Stimulated activated CD4-positive, alpha-beta T cell treated with anti-CD3 and anti-CD28 coated beads, TNF-alpha, amount 100 ng/mL, for 48 hours (primary cell): ENCODE results near the gene PDE4B.

ENCODE experiments used
- DNase-seq, 3 donors: peaks; one replicate each; pipeline ENCODE4 v3.0.0-alpha.2; 2020; ENCODE audit warnings: low read depth in 3 of 3

The PDE4B gene

DNA sequence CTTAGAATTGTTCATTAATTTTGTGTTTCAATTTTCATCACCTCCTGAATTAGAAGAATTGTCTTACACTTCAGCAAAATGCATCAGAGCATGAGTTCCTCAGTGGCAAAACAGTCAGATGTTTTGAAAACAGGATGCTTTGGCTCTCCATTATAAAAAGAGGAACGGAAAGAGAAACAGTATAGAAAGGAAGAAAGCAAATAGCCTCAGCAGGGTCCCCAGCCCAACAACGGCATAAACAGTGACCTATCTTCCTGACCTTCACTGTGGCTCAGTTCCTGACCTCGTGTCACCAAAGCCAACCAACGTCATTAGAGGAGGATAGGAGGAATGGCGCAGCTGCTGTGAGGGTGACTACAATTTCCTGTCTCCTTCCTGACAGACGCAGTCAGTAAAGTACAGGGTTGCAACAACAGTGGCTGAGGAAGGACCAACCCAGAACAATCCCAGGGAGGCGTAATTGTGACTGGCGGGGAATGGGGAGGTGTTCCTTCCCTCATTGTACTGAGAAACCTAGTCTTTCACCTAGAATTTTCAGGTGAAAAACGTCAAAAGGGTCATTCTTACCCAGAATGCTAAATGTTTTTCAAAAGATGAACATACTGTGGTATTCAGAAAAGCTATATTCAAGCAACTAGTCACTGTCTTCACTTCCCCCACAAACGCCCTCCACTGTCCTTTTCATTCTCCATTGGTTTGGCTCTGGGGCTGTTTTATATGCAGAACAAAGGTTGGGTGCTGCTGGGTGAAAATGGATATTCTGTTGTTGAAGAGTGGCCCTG is 543.4 kb downstream of the PDE4B start:
- peak; percentile 44 to 55 (median 52) for DNase-seq

GRCh38 chr1:66336641-66336990 is 543.9 kb downstream of the PDE4B start:
- no peak for DNase-seq

DNA sequence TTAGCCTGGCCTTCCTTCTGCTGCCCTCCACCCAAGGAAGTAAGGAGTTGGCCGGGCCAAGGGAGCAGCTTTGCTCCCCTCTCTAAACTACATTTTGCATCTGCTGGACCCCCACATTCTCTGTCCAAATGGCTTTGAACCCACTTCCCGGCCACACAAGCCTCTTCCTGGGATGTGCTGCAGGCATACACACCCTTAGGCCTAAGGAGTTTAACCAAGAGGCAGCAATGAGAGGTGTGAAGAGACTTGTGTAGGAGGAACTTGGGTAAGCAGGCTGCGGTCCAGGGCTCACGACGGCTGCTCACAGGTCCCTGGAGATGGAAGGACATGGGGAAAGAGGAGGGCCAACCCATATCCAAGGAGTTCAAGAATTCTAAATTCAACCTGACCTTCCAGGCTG is 544.6 kb downstream of the PDE4B start:
- no peak for DNase-seq

- no peak for DNase-seq
These were observed 547.2 kb downstream of the PDE4B start for GRCh38 chr1:66339944-66340343.

GRCh38 chr1:66341446-66342089 is 548.9 kb downstream of the PDE4B start:
- DNase-seq: no peak

GRCh38 chr1:66342707-66343106 is 550.0 kb downstream of the PDE4B start:
- no peak for DNase-seq

GRCh38 chr1:66343569-66344325 is 551.1 kb downstream of the PDE4B start:
- DNase-seq: no peak

- no peak for DNase-seq
These were observed 553.5 kb downstream of the PDE4B start for GRCh38 chr1:66346057-66346795.

GRCh38 chr1:66346873-66347272 is 554.2 kb downstream of the PDE4B start:
- no peak for DNase-seq

DNA sequence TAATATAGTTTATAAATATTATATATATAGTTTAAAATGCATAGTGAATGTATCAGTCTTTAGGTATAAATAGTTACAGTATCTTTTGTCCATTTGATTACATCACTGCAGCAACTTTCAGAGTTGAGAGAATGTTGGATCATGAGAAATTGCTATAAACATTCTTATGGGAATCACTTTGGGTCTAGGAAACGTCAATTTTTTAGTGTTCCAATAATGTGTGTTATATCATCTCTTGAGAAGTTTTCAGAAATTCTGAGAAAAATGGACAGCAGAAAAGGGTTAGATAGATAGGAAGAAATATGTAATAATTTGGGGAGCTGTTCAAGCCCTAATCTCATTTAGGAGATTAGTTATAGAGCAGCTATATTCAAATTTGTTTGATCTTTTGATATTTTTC is 556.1 kb downstream of the PDE4B start:
- DNase-seq: no peak

- no peak for DNase-seq
These were observed 556.5 kb downstream of the PDE4B start for GRCh38 chr1:66349242-66349641.

GRCh38 chr1:66350001-66350547 is 557.4 kb downstream of the PDE4B start:
- no peak for DNase-seq

DNA sequence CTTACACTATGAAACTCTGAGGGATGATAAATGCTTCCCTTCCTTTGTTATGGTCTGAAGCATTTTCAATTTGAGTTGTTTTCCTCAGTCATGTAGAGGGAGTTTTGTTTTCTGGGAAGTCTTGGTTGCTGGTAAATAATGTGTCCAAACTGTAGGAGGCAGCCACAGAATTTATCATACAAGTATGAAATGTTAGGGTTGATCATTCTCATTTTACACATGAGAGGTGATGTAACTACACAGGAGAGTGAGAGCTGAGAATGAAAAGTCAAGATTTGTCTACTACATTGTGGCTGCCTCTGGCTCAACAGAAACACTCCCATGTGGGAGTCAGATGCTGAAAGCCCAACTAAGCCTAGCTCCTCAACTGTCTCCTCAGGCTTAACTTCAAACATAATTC is 558.8 kb downstream of the PDE4B start:
- DNase-seq: no peak

DNA sequence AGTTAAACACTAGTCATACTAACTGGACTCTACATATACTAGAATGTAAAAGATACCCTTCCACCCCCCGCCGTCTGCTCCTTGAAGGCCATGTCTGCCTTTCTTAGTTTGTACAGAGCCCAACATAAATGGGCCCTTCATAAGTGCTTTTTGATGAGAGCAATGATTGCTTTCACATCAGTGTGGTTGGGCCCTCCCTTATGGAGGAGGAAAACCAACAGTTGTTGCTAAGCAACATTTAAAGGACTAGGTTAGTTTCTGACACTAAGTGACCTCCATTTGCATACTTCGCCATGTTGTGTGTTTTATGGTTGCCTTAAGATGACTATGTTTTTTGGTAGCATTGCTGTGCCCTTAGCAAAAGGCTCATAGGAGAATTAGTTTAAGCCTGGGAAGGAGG is 559.2 kb downstream of the PDE4B start:
- DNase-seq: no peak

- DNase-seq: no peak
These were observed 560.1 kb downstream of the PDE4B start for GRCh38 chr1:66352792-66353191.

DNA sequence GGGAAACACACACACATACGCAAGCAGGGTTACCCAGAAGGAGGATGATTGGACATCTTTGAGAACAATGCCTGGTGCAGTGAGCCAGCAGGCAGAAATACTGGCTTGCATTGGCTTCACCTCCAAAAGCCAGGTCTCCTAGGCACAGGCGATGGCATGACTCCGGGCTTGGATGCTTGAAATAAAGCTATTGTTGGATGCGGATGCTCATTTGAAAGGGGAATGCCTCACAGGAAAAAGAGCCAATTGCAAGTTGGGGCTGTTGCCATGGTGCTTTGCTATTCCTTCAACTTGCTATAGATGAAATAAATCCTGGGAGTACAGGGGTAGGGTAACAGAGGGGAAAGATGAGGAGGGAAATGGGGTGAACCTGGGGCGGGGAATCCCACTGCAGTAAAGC is 560.6 kb downstream of the PDE4B start:
- no peak for DNase-seq

DNA sequence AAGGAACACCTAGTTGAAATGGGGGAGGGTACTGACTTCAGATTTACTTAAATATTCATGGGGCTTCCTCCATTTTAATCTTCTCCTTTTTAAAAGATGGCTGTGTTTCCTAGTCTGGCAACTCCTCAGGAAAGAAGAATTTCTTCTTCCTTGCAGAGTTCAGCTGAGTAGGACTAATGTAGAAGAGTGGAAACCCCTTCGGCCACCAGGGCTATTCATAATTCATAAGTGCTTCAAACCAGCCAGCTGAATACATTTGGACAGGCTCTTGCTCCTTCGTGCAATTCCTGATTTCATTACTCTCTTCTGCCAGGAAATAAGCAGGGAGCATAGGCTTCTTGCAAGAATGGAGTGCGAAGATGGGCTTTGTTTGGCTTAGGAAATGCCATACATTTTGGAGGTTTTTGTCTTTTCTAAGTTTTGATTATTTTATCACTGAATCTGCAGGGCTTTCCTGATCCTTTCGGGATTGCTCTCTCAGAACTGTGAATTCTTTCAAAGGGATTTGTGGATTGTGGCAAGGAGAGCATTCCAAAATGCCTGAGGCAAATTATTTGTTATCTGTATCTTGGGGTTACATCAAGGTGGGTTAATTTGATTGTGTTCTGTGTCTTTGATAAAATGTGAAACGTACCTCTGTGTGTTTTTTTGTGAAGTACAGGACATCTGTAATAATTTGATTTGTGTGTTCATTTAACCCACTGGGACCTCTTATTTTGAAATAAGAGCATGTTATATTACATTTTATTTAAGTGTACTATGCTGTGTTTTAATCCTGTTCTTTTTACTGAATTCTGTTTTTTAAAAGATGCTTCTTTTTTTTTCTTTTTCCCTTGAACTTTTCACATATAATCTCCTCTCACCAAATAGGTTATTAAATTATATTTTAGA is 561.9 kb downstream of the PDE4B start:
- no peak for DNase-seq

GRCh38 chr1:66355756-66356155 is 563.1 kb downstream of the PDE4B start:
- DNase-seq: no peak

GRCh38 chr1:66356605-66357004 is 563.9 kb downstream of the PDE4B start:
- no peak for DNase-seq

GRCh38 chr1:66357021-66357420 is 564.3 kb downstream of the PDE4B start:
- no peak for DNase-seq
